ENCODE measurements around the gene KRTAP4-6. TPM values are rescaled to one million over a fixed set of nuclear protein-coding genes. Genes with fewer than 3 reads are reported as not detected.
"Not testable (repeated sequence)": the region's sequence is repeated elsewhere in the genome, so short reads cannot be mapped to it uniquely, and the experiment has no call there.

KRTAP4-6 gene
- not detected for total RNA-seq
- not detected for polyA plus RNA-seq

GRCh38 chr17:41140360-41141131 lies at the start of gene KRTAP4-6:
Gene KRTAP4-6, minus strand, starts transcription at chr17:41140544. Its CDS starts 57 bp downstream, at chr17:41140487.
- TF ChIP-seq HNF4G (IDR thresholded peaks at IDR 0.05) (no peak), MAX (IDR thresholded peaks at IDR 0.05) (no peak), ATF3 (IDR thresholded peaks at IDR 0.05) (no peak), YY1 (IDR thresholded peaks at IDR 0.05) (no peak), REST (IDR thresholded peaks at IDR 0.05) (no peak), JUND (IDR thresholded peaks at IDR 0.05) (no peak), GABPA (IDR thresholded peaks at IDR 0.05 in 1 of 2, conservative IDR thresholded peaks at IDR 0.05 in 1 of 2) (no peak), EGR1 (IDR thresholded peaks at IDR 0.05; ENCODE audit: low read depth in 2 of 2) (no peak), HNF4A (conservative IDR thresholded peaks at IDR 0.05) (no peak), CTCF (IDR thresholded peaks at IDR 0.05; ENCODE audit: low read depth, low read length, missing input control) (no peak), ZBTB33 (IDR thresholded peaks at IDR 0.05) (no peak), SP1 (IDR thresholded peaks at IDR 0.05) (no peak), RAD21 (IDR thresholded peaks at IDR 0.05) (no peak), FOXA2 (IDR thresholded peaks at IDR 0.05) (no peak), FOXA1 (IDR thresholded peaks at IDR 0.05) (no peak)
- Histone ChIP-seq H3K9ac (ENCODE audit: low read depth in 1 of 2, low read length in 2 of 2) (no peak within 1 kb of the TSS), H3K27me3 (ENCODE audit: control insufficient read depth in 4 of 4, insufficient read depth in 4 of 4, low read length in 3 of 4) (peaks cover 0 to 4% (median under 1%) of the 10 kb centered on the region in 4 donors), H3K4me3 (ENCODE audit: low read depth in 1 of 3, low read length in 3 of 3) (no peak within 1 kb of the TSS), H3K4me1 (ENCODE audit: control insufficient read depth in 4 of 4, insufficient read depth in 4 of 4, low read length in 3 of 4) (no peaks in the 10 kb centered on the region), H3K9me3 (ENCODE audit: control insufficient read depth in 4 of 4, low read length in 3 of 4) (peaks cover 5 to 27% (median 11%) of the 10 kb centered on the region in 4 donors), H3K36me3 (ENCODE audit: control insufficient read depth in 4 of 4, insufficient read depth in 3 of 4, low read depth in 1 of 4, low read length in 3 of 4) (no peaks in the 10 kb centered on the region), H3K27ac (ENCODE audit: low read depth in 1 of 2, low read length in 2 of 2) (no peak within 1 kb of the TSS)
- 82% methylated on average over 6 of the region's 6 CpGs for WGBS
- DNase-seq (ENCODE audit: low spot score): no peak

- DNase-seq (ENCODE audit: low spot score); H3K9me3 ChIP-seq (ENCODE audit: control insufficient read depth in 4 of 4, low read length in 3 of 4): not testable (repeated sequence)
- WGBS: 64% methylated on average over 1 of the region's 1 CpG
Observed at GRCh38 chr17:41189837-41190318, 49.5 kb upstream of the KRTAP4-6 start, which contains the start of gene KRTAP9-1. Gene KRTAP9-1, plus strand, starts transcription at chr17:41189887. Its CDS starts 0 bp downstream, at chr17:41189887.

More at GRCh38 chr17:41189837-41190318, 49.5 kb upstream of the KRTAP4-6 start, which contains the start of gene KRTAP9-1:
- not testable (repeated sequence) for H3K27ac ChIP-seq (ENCODE audit: low read depth in 1 of 2, low read length in 2 of 2); H3K9ac ChIP-seq (ENCODE audit: low read depth in 1 of 2, low read length in 2 of 2); H3K36me3 ChIP-seq (ENCODE audit: control insufficient read depth in 4 of 4, insufficient read depth in 3 of 4, low read depth in 1 of 4, low read length in 3 of 4); H3K27me3 ChIP-seq (ENCODE audit: control insufficient read depth in 4 of 4, insufficient read depth in 4 of 4, low read length in 3 of 4); H3K4me1 ChIP-seq (ENCODE audit: control insufficient read depth in 4 of 4, insufficient read depth in 4 of 4, low read length in 3 of 4); H3K4me3 ChIP-seq (ENCODE audit: low read depth in 1 of 3, low read length in 3 of 3)

Measured in liver (tissue), 9 donors.